Hepatocyte (in vitro differentiated cells): ENCODE measurements around the gene PTCD1. TPM values are rescaled to one million over a fixed set of nuclear protein-coding genes. Genes with fewer than 3 reads are reported as not detected.

ENCODE experiments used
- DNase-seq: peaks from one replicate; pipeline ENCODE4 v3.0.0-alpha.2; 2016; ENCODE audit warnings: low spot score
- H2AFZ ChIP-seq: fragments of 200-600 bp; sonication (generic); 2 replicates; pipeline ENCODE4 v1.6.0; 2016; ENCODE audit warnings: antibody characterized with exemption, mild to moderate bottlenecking
- H3K27ac ChIP-seq: fragments of 200-600 bp; sonication (generic); 2 replicates; pipeline ENCODE4 v1.5.1; 2016; ENCODE audit warnings: mild to moderate bottlenecking
- H3K27me3 ChIP-seq: fragments of 200-600 bp; sonication (generic); 2 replicates; pipeline ENCODE4 v1.6.1; 2016
- H3K36me3 ChIP-seq: fragments of 200-600 bp; sonication (generic); replicated peaks from 2 replicates; pipeline ENCODE4 v1.5.1; 2016; ENCODE audit warnings: low read depth; ENCODE audit not compliant: insufficient read depth
- H3K4me1 ChIP-seq: fragments of 200-600 bp; sonication (generic); 2 replicates; pipeline ENCODE4 v1.5.1; 2016; ENCODE audit warnings: mild to moderate bottlenecking, moderate library complexity; ENCODE audit not compliant: insufficient read depth
- H3K4me2 ChIP-seq: fragments of 200-600 bp; sonication (generic); 2 replicates; pipeline ENCODE4 v1.6.0; 2016
- H3K4me3 ChIP-seq: fragments of 200-600 bp; sonication (generic); 2 replicates; pipeline ENCODE4 v1.5.1; 2016; ENCODE audit warnings: mild to moderate bottlenecking
- H3K79me2 ChIP-seq: fragments of 200-600 bp; sonication (generic); 2 replicates; pipeline ENCODE4 v1.6.0; 2017; ENCODE audit warnings: mild to moderate bottlenecking
- H3K9me2 ChIP-seq: fragments of 200-600 bp; sonication (generic); replicated peaks from 2 replicates; pipeline ENCODE4 v1.6.0; 2017; ENCODE audit warnings: mild to moderate bottlenecking; ENCODE audit not compliant: insufficient read depth
- H3K9me3 ChIP-seq: fragments of 200-600 bp; sonication (generic); 2 replicates; pipeline ENCODE4 v1.5.1; 2016; ENCODE audit warnings: low read depth, mild to moderate bottlenecking
- H4K20me1 ChIP-seq: fragments of 200-600 bp; sonication (generic); 2 replicates; pipeline ENCODE4 v1.6.0; 2016; ENCODE audit warnings: mild to moderate bottlenecking; ENCODE audit not compliant: insufficient read depth, poor library complexity, severe bottlenecking
- CTCF ChIP-seq: fragments of 200-600 bp; sonication (generic); IDR thresholded peaks from 2 replicates; pipeline ENCODE4 v1.5.1; 2016; ENCODE audit warnings: antibody characterized with exemption, mild to moderate bottlenecking; ENCODE audit not compliant: poor library complexity
- EZH2 ChIP-seq: fragments of 200-600 bp; sonication (generic); IDR thresholded peaks from 2 replicates; pipeline ENCODE4 v1.6.1; 2016; ENCODE audit warnings: antibody characterized with exemption, mild to moderate bottlenecking, borderline replicate concordance
- EZH2phosphoT487 ChIP-seq: fragments of 200-600 bp; sonication (generic); IDR thresholded peaks from one replicate; pipeline ENCODE4 v1.6.1; 2018; ENCODE audit warnings: antibody characterized with exemption, mild to moderate bottlenecking, low read depth, moderate library complexity; ENCODE audit not compliant: unreplicated experiment, severe bottlenecking
- WGBS: methylation state at CpG from one replicate; pipeline ENCODE4 v1.1.6; 2016; ENCODE audit warnings: low lambda C conversion rate; ENCODE audit errors: missing lambda C conversion rate; 5-methylcytosine and 5-hydroxymethylcytosine counted together
- polyA plus RNA-seq: library from polyadenylated mRNA; unstranded; fragments of >200 nt; fragmentation: Nextera tagmentation; extraction: Ambion mirVana; gene quantifications from 2 replicates; pipeline ENCODE4 v1.2.1, GENCODE V29; 2016
- total RNA-seq: library from RNA; depleted of rRNA; stranded (reverse); fragments of >200 nt; gene quantifications from 2 replicates; pipeline ENCODE4 v1.2.3, GENCODE V29; 2014

Gene PTCD1
- total and polyA plus RNA-seq, 2 experiments from 2014 or later = 10.8 to 11.3 TPM

GRCh38 chr7:99372275-99373090, 66.1 kb downstream of the PTCD1 start:
- no peak for TF ChIP-seq CTCF
- no peak for TF ChIP-seq EZH2
- TF ChIP-seq EZH2phosphoT487 = no peak
- Histone ChIP-seq H2AFZ (peak overlapping the region; percentile 37), H3K27ac (peak overlapping the region; percentile 80), H3K4me3 (no peak overlapping the region), H3K4me1 (peaks cover 12% of the 10 kb centered on the region), H4K20me1 (no peaks in the 10 kb centered on the region), H3K9me2 (no peaks in the 10 kb centered on the region), H3K36me3 (no peaks in the 10 kb centered on the region), H3K27me3 (no peaks in the 10 kb centered on the region), H3K4me2 (peak overlapping the region; percentile 69), H3K79me2 (peaks cover 10% of the 10 kb centered on the region), H3K9me3 (no peaks in the 10 kb centered on the region)
- 52% methylated on average over 21 of the region's 21 CpGs for WGBS
- peak; percentile 71 for DNase-seq

DNA sequence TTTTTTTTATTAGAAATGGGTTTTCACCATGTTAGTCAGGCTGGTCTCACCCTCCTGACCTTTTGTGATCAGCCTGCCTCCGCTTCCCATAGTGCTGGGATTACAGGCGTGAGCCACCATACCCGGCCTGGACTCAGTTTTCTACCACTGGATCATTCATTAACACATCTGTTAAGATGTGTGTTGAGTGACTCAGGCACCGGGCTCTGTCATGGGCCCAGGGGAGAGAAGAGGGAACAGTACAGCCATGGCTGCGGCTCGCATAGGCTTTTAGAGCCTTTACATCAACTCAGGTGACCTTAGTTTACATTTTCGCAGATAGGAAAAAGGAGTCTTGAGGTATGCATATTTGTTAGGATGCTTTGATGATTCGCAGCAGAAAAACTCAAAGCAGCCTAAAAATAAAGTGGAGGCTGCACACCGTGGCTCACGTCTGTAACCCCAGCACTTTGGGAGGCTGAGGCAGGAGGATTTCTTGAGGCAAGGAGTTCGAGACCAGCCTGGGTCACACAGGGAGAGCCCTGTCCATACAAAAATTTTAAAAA, 67.2 kb downstream of the PTCD1 start:
- Histone ChIP-seq H4K20me1 (no peaks in the 10 kb centered on the region), H3K36me3 (no peaks in the 10 kb centered on the region), H2AFZ (no peak overlapping the region), H3K4me3 (no peak overlapping the region), H3K4me1 (peaks cover 12% of the 10 kb centered on the region), H3K27me3 (no peaks in the 10 kb centered on the region), H3K9me3 (no peaks in the 10 kb centered on the region), H3K79me2 (peaks cover 8% of the 10 kb centered on the region), H3K4me2 (no peak overlapping the region), H3K27ac (peak overlapping the region; percentile 80), H3K9me2 (no peaks in the 10 kb centered on the region)
- DNase-seq = no peak
- TF ChIP-seq EZH2 (no peak), EZH2phosphoT487 (no peak), CTCF (no peak)
- WGBS = 88% methylated on average over 11 of the region's 11 CpGs

GRCh38 chr7:99369767-99370391, 68.7 kb downstream of the PTCD1 start:
- WGBS = 77% methylated on average over 8 of the region's 9 CpGs
- no peak overlapping the region for H3K4me2 ChIP-seq
- H3K27ac ChIP-seq = peak overlapping the region; percentile 50
- H3K4me1 ChIP-seq = peaks cover 9% of the 10 kb centered on the region
- TF ChIP-seq EZH2 (no peak), CTCF (no peak), EZH2phosphoT487 (no peak)
- no peak for DNase-seq
- H3K79me2 ChIP-seq = no peaks in the 10 kb centered on the region
- no peaks in the 10 kb centered on the region for H3K9me2 ChIP-seq
- no peaks in the 10 kb centered on the region for H3K9me3 ChIP-seq
- no peak overlapping the region for H3K4me3 ChIP-seq
- no peaks in the 10 kb centered on the region for H4K20me1 ChIP-seq
- no peaks in the 10 kb centered on the region for H3K27me3 ChIP-seq
- H3K36me3 ChIP-seq = no peaks in the 10 kb centered on the region
- no peak overlapping the region for H2AFZ ChIP-seq
